OCI-LY1 (cell line): Measurements from ENCODE around the gene STK24.

Experiments used
- H2AFZ ChIP-seq: fragments of 200-600 bp; sonication (generic), shearing (Covaris generic); 2 replicates; pipeline ENCODE4 v1.6.0; 2014; ENCODE audit warnings: antibody characterized with exemption, mild to moderate bottlenecking, low read length
- H3F3A ChIP-seq: fragments of 200-600 bp; sonication (generic), shearing (Covaris generic); 2 replicates; pipeline ENCODE4 v1.6.0; 2014; ENCODE audit warnings: mild to moderate bottlenecking, antibody characterized with exemption, low read length, moderate library complexity; ENCODE audit not compliant: insufficient read depth
- H3K27ac ChIP-seq: fragments of 200-600 bp; sonication (generic); 2 replicates; pipeline ENCODE4 v1.5.1; 2014; ENCODE audit warnings: low read length, mixed run types, mild to moderate bottlenecking, low read depth; ENCODE audit not compliant: poor library complexity, severe bottlenecking
- H3K27me3 ChIP-seq: fragments of 200-600 bp; sonication (generic); 2 replicates; pipeline ENCODE4 v1.6.0; 2014; ENCODE audit warnings: antibody characterized with exemption, mild to moderate bottlenecking, low read length, moderate library complexity; ENCODE audit not compliant: insufficient read depth
- H3K36me3 ChIP-seq: fragments of 200-600 bp; sonication (generic); 2 replicates; pipeline ENCODE4 v1.6.1; 2014; ENCODE audit warnings: mild to moderate bottlenecking, antibody characterized with exemption, low read length, moderate library complexity, mixed read lengths; ENCODE audit not compliant: insufficient read depth
- H3K4me1 ChIP-seq: fragments of 200-600 bp; sonication (generic); 2 replicates; pipeline ENCODE4 v1.5.1; 2014; ENCODE audit warnings: mild to moderate bottlenecking, low read length, moderate library complexity; ENCODE audit not compliant: insufficient read depth, severe bottlenecking
- H3K4me2 ChIP-seq: fragments of 200-600 bp; sonication (generic), shearing (Covaris generic); 2 replicates; pipeline ENCODE4 v1.6.1; 2014; ENCODE audit warnings: low read length
- H3K4me3 ChIP-seq: fragments of 200-600 bp; sonication (generic); 2 replicates; pipeline ENCODE4 v1.5.1; 2014; ENCODE audit warnings: low read length, low read depth, mild to moderate bottlenecking, mixed read lengths; ENCODE audit not compliant: poor library complexity, severe bottlenecking
- H3K79me2 ChIP-seq: fragments of 200-600 bp; shearing (Covaris generic); 2 replicates; pipeline ENCODE4 v1.6.1; 2016; ENCODE audit warnings: mixed run types, low read length, mixed read lengths; ENCODE audit not compliant: insufficient read depth
- H3K9ac ChIP-seq: fragments of 200-600 bp; sonication (generic), shearing (Covaris generic); 2 replicates; pipeline ENCODE4 v1.6.1; 2014; ENCODE audit warnings: mild to moderate bottlenecking, low read length, mixed read lengths
- H3K9me2 ChIP-seq: fragments of 200-600 bp; sonication (generic), shearing (Covaris generic); 2 replicates; pipeline ENCODE4 v1.6.1; 2014; ENCODE audit warnings: low read depth, mild to moderate bottlenecking, low read length, mixed read lengths
- H3K9me3 ChIP-seq: fragments of 200-600 bp; shearing (Covaris generic); 2 replicates; pipeline ENCODE4 v1.6.1; 2014; ENCODE audit warnings: low read length, mixed read lengths
- H4K20me1 ChIP-seq: fragments of 200-600 bp; sonication (generic), shearing (Covaris generic); 2 replicates; pipeline ENCODE4 v1.6.0; 2016; ENCODE audit warnings: mild to moderate bottlenecking, low read length; ENCODE audit not compliant: insufficient read depth
- EZH2 ChIP-seq: fragments of 200-600 bp; sonication (generic), shearing (Covaris generic); IDR thresholded peaks from 2 replicates; pipeline ENCODE4 v1.8.0; 2017; ENCODE audit warnings: borderline replicate concordance, mixed run types, mild to moderate bottlenecking, antibody characterized with exemption, low read length, moderate library complexity, mixed read lengths
- TF ChIP-seq, protein P1 (sequence below): fragments of 200-600 bp; sonication (generic), shearing (Covaris generic); IDR thresholded peaks from 2 replicates; pipeline ENCODE4 v1.5.1; 2017; ENCODE audit warnings: mild to moderate bottlenecking, antibody characterized with exemption, low read length, moderate library complexity, mixed read lengths

STK24 gene

DNA sequence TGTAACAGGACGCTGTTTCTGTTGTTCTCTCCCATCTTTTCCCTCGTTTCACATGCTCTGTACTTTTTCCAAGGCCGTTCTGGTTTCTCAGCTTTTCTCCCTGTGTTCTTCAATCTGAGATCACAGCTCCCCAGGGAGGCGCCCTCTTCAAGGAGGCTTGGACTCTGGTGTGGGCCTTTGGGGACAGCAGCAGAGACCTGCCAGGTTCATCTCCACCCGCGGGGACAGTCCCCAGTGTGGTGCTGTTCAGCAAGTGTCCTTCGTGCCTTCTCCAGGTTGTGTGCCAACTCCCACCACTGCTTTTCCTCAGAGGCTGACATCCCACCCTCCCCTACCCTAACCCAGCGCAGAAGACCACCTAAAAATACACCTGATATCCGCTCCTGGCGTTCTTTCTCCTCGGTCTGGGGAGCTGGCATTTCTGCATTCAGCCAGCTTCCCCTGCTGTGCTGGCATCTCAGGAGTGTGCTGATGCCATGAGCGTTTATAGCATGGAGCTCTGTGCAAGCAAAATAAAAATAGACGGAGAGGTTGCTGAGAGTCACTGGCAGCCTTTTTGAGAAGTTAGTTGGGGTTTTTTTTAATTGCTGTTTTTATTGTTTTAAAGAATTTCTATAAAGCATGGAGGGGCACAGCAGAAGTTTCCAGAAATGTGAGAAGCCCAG lies 149.4 kb downstream of the STK24 start:
- H3K4me1 ChIP-seq, result no peaks in the 10 kb centered on the region
- peaks cover 11% of the 10 kb centered on the region for H3K27me3 ChIP-seq
- no peaks in the 10 kb centered on the region for H3K36me3 ChIP-seq
- H3K9me3 ChIP-seq, result no peaks in the 10 kb centered on the region
- no peaks in the 10 kb centered on the region for H3F3A ChIP-seq
- H3K27ac ChIP-seq, result no peak overlapping the region
- no peak for TF ChIP-seq EZH2
- TF ChIP-seq, protein P1, sequence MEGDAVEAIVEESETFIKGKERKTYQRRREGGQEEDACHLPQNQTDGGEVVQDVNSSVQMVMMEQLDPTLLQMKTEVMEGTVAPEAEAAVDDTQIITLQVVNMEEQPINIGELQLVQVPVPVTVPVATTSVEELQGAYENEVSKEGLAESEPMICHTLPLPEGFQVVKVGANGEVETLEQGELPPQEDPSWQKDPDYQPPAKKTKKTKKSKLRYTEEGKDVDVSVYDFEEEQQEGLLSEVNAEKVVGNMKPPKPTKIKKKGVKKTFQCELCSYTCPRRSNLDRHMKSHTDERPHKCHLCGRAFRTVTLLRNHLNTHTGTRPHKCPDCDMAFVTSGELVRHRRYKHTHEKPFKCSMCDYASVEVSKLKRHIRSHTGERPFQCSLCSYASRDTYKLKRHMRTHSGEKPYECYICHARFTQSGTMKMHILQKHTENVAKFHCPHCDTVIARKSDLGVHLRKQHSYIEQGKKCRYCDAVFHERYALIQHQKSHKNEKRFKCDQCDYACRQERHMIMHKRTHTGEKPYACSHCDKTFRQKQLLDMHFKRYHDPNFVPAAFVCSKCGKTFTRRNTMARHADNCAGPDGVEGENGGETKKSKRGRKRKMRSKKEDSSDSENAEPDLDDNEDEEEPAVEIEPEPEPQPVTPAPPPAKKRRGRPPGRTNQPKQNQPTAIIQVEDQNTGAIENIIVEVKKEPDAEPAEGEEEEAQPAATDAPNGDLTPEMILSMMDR, result no peak
- H2AFZ ChIP-seq, result no peak overlapping the region
- H3K4me3 ChIP-seq, result no peak overlapping the region
- H3K4me2 ChIP-seq, result no peak overlapping the region
- no peak overlapping the region for H3K9ac ChIP-seq
- H3K9me2 ChIP-seq, result no peaks in the 10 kb centered on the region
- no peaks in the 10 kb centered on the region for H3K79me2 ChIP-seq
- no peaks in the 10 kb centered on the region for H4K20me1 ChIP-seq

DNA sequence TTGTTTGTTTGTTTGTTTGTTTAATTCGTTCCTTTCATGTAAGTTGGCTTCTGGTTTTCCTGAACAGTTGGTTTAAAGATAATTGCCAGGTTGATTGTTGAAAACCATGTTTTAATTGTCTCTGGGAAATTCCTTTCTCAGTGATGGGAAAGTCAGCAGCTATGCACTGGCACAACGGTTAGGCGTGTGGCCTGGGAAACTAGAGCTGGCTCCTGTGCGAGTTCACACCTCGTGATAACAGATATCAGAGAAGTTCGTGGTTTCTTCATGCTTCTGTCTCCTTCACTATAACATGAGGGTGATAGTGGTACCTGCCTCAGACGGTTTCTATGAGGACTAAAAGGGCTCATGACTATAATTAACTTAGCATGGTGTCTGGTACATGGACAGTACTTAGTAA lies 153.5 kb downstream of the STK24 start:
- H4K20me1 ChIP-seq, result no peaks in the 10 kb centered on the region
- H3K4me1 ChIP-seq, result no peaks in the 10 kb centered on the region
- no peak overlapping the region for H3K9ac ChIP-seq
- H3K36me3 ChIP-seq, result no peaks in the 10 kb centered on the region
- H3K4me3 ChIP-seq, result no peak overlapping the region
- no peaks in the 10 kb centered on the region for H3K9me3 ChIP-seq
- no peak overlapping the region for H2AFZ ChIP-seq
- no peak overlapping the region for H3K27ac ChIP-seq
- H3F3A ChIP-seq, result no peaks in the 10 kb centered on the region
- no peak overlapping the region for H3K4me2 ChIP-seq
- no peaks in the 10 kb centered on the region for H3K9me2 ChIP-seq
- TF ChIP-seq, protein P1, result no peak
- no peak for TF ChIP-seq EZH2
- peaks cover 11% of the 10 kb centered on the region for H3K27me3 ChIP-seq
- no peaks in the 10 kb centered on the region for H3K79me2 ChIP-seq

DNA sequence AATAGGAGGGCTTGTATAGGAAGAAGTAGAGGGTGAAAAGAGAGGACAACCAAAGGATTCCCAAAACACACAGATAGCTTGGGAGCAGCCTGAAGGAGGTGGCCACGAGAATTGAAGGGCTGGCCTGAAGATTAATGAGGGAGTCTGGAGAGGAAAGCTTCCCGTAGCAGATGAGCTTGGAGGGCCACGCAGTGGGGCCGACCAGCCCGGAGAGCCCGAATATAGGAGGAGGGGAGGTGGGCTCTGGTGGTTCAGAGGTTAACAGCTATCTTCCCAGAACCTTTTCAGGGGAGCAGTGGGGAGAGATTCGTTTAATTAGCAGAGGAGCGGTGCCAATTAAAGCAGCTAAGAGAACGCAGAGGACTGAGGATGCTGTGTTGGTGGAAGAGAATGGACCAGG lies 154.9 kb downstream of the STK24 start:
- Histone ChIP-seq H3F3A (no peaks in the 10 kb centered on the region), H3K9me2 (no peaks in the 10 kb centered on the region), H3K9me3 (no peaks in the 10 kb centered on the region; the same call in 1 of the 2 replicates), H3K4me2 (no peak overlapping the region), H3K36me3 (no peaks in the 10 kb centered on the region), H3K4me3 (no peak overlapping the region), H4K20me1 (no peaks in the 10 kb centered on the region), H3K27me3 (peaks cover 18% of the 10 kb centered on the region), H3K9ac (no peak overlapping the region), H3K79me2 (no peaks in the 10 kb centered on the region), H3K4me1 (no peaks in the 10 kb centered on the region), H3K27ac (no peak overlapping the region), H2AFZ (no peak overlapping the region)
- TF ChIP-seq, protein P1, result no peak
- TF ChIP-seq EZH2, result no peak
